Measurements from ENCODE around the gene RAD9A. TPM values are rescaled to one million over a fixed set of nuclear protein-coding genes. Genes with fewer than 3 reads are reported as not detected.

RAD9A gene
- total and polyA plus RNA-seq, 9 of the 15 experiments (the other 6 are each of a cell fraction or from before 2014, with no cell fraction given) = 1.4 to 41.2 (median 16.1) TPM

DNA sequence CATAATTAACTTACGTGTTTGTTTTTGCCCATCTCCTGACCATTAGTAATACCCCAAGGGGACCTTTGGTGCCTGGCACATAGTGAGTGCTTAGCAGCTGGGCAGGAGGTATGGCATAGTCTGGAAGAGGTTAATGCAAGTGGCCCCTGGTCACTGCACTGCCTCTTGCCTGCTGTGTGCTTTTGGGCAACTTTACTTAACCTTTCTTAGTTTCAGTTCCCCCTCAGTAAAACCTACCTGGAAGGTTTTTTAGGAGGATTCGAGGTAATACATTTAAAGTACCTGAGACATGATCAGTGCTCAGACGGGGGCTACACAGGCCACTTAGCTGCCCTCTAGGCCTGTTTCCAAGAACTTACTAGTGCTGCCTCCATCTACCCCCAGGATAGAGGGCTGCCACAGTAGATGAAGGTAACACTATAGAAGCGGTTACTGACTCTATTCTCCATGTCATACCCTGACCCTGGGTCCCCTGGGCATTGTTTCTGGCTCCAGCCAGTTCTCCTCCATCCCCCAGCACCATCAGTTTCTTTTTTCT is 41.8 kb upstream of the RAD9A start:
- no peak for TF ChIP-seq SRSF3 (IDR thresholded peaks at IDR 0.05; ENCODE audit: insufficient read depth, low read length)
- no peak for TF ChIP-seq TOE1 (IDR thresholded peaks at IDR 0.05; ENCODE audit: borderline replicate concordance)
- no peak for TF ChIP-seq TOE1 (CRISPR knock-in tag; IDR thresholded peaks at IDR 0.05; ENCODE audit: borderline replicate concordance, low read depth)
- TF ChIP-seq ZNF589 (CRISPR knock-in tag; IDR thresholded peaks at IDR 0.05; ENCODE audit: low read depth) = no peak
- TF ChIP-seq PPARD (CRISPR knock-in tag; IDR thresholded peaks at IDR 0.05) = no peak
- no peak for TF ChIP-seq ZNF76 (CRISPR knock-in tag; IDR thresholded peaks at IDR 0.05; ENCODE audit: borderline replicate concordance)
- TF ChIP-seq CBFA2T2 (conservative IDR thresholded peaks at IDR 0.05) = no peak
- TF ChIP-seq NR2C1 (IDR thresholded peaks at IDR 0.05) = no peak
- TF ChIP-seq NR2C1 (tag; IDR thresholded peaks at IDR 0.05) = no peak
- no peak for TF ChIP-seq ZNF717 (CRISPR knock-in tag; IDR thresholded peaks at IDR 0.05)
- no peak for TF ChIP-seq ETS2 (tag; IDR thresholded peaks at IDR 0.05; ENCODE audit: borderline replicate concordance, poor library complexity, severe bottlenecking)
- TF ChIP-seq ZFX (CRISPR knock-in tag; IDR thresholded peaks at IDR 0.05) = no peak
- TF ChIP-seq NFYB (IDR thresholded peaks at IDR 0.05; ENCODE audit: extremely low read depth, insufficient read length) = no peak
- TF ChIP-seq ZNF24 (IDR thresholded peaks at IDR 0.05) = no peak
- TF ChIP-seq TRIM25 (IDR thresholded peaks at IDR 0.05; ENCODE audit: borderline replicate concordance) = no peak
- no peak for TF ChIP-seq ZNF121 (CRISPR knock-in tag; conservative IDR thresholded peaks at IDR 0.05)
- TF ChIP-seq ZKSCAN1 (IDR thresholded peaks at IDR 0.05; ENCODE audit: low read depth, low read length) = no peak
- no peak for TF ChIP-seq BCL6 (CRISPR knock-in tag; IDR thresholded peaks at IDR 0.05)
- TF ChIP-seq ZNF282 (CRISPR knock-in tag; IDR thresholded peaks at IDR 0.05) = no peak
- TF ChIP-seq GABPB2 (CRISPR knock-in tag; conservative IDR thresholded peaks at IDR 0.05) = no peak
- intact Hi-C loops (cut with micrococcal nuclease) (loop anchor here (5.0 kb wide), 1 partner anchor 232 kb away; the partner anchor contains the start of gene GSTP1), in situ Hi-C loops (cut with MboI) (no loop called here)
- POLR2A ChIA-PET = interaction anchor here (0.6 to 1.7 kb wide), 4 partner anchors 30 to 89 kb away, joined by 3 to 5 read pairs (median 3); partner anchors contain the start of gene PPP1CA
- Histone ChIP-seq H3K27me3 (ENCODE audit: control insufficient read depth in 2 of 2, insufficient read depth in 2 of 2, low read length in 2 of 2) (no peaks in the 10 kb centered on the region), H4K20me1 (replicated peaks; ENCODE audit: control insufficient read depth, insufficient read depth, low read length) (no peaks in the 10 kb centered on the region; the same call in 1 of the 2 replicates), H2AFZ (ENCODE audit: low read depth, low read length) (no peak overlapping the region), H3K9me1 (ENCODE audit: control insufficient read depth, insufficient read depth, low read length) (no peaks in the 10 kb centered on the region), H3K9me3 (replicated peaks; ENCODE audit: control insufficient read depth, insufficient read depth, low read depth, low read length) (no peaks in the 10 kb centered on the region), H3K4me2 (ENCODE audit: insufficient read depth, low read length) (no peak overlapping the region), H3K36me3 (ENCODE audit: control insufficient read depth, insufficient read depth, low read length) (peaks cover 4% of the 10 kb centered on the region; the same call in 1 of the 3 replicates), H3K4me1 (replicated peaks in 1 of 2; ENCODE audit: control insufficient read depth in 2 of 2, insufficient read depth in 2 of 2, low read length in 2 of 2) (peaks cover 47 to 51% of the 10 kb centered on the region in 2 experiments), H3K27ac (ENCODE audit: extremely low read depth, low read depth, low read length) (no peak overlapping the region), H3K9ac (ENCODE audit: insufficient read depth in 1 of 2, low read depth in 2 of 2, low read length in 2 of 2) (no peak overlapping the region), H3K79me2 (ENCODE audit: control insufficient read depth, insufficient read depth, low read length) (peaks cover 8% of the 10 kb centered on the region), H3K4me3 (no peak overlapping the region)
- BruUV-seq (replicated peaks) = no TSS peak
- CTCF ChIA-PET (ENCODE audit: low intra/inter-chr PET ratio) = no interaction called here
- no peak for ATAC-seq
- WGBS (ENCODE audit: insufficient coverage, low coverage, missing lambda C conversion rate) = 51% methylated on average over 4 of the region's 4 CpGs
- no peak for FAIRE-seq
- no peak for DNase-seq (ENCODE audit: extremely low read depth in 1 of 4, low spot score in 3 of 4)
